HG02759 (cell line): ENCODE results near the gene MTHFSD.

Experiments
- ATAC-seq: cut with Tn5 transposase; IDR thresholded peaks from one replicate; pipeline ENCODE4 v1.9.1; 2021; ENCODE audit warnings: mild to moderate bottlenecking, moderate library complexity; ENCODE audit not compliant: unreplicated experiment

The MTHFSD gene

DNA sequence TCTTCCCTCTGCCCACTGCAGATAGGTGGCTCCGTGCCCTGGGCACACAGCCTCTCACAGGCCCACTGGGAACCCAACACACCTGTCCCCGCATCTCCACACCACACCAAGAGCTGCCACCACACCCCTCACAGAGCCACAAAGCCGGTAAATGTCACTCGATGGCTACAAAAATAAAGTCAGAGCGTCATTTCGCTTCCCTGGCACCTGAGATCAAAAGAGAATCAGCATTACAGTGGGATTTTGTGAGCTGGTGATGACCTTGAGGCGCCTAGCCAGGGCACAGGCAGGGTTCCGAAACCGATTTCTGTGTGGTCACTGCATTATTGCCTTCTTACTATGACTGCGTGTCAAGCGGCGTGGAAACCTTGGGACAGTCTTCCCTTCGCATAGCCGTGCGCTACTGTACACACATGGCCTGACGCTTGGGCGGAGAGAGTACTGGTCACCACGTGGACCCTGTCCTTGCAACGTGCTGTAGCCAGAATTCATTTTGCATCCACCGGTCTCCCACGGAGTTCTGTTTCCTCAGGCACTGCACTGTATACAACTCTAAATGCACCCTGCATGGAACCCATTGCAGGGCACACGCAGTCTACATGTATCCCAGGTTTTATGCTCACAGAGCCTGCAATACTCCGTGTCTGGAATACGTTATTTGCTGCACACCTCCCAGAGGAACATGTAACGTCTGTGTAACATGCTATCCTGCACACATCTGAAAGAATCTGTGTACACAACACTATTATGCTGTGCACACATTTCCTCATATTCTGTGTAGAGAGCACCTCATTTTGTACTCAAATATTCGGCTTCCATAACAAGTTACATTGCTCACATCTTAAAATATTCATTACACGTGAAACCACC is 50.5 kb downstream of the MTHFSD start:
- no peak for ATAC-seq

DNA sequence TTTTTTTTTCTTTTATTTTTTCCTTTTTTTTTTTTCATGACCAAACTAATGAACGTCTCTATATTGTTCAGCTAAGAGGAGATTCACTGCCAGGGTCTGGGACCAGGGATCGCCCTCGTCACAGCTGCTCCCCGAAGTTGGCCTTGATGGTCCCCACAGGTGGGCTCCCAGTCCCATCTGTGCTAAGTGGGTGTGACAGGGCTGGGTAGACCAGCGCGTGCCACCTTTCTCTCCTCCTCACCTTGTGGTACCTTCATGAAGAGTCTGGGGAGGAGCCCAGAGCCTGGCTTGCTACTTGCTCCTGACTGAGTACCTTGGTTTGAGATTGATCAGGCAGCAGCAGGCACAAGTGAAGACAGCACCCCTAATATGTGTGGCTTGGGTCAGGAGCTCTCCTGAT is 51.2 kb downstream of the MTHFSD start:
- no peak for ATAC-seq

DNA sequence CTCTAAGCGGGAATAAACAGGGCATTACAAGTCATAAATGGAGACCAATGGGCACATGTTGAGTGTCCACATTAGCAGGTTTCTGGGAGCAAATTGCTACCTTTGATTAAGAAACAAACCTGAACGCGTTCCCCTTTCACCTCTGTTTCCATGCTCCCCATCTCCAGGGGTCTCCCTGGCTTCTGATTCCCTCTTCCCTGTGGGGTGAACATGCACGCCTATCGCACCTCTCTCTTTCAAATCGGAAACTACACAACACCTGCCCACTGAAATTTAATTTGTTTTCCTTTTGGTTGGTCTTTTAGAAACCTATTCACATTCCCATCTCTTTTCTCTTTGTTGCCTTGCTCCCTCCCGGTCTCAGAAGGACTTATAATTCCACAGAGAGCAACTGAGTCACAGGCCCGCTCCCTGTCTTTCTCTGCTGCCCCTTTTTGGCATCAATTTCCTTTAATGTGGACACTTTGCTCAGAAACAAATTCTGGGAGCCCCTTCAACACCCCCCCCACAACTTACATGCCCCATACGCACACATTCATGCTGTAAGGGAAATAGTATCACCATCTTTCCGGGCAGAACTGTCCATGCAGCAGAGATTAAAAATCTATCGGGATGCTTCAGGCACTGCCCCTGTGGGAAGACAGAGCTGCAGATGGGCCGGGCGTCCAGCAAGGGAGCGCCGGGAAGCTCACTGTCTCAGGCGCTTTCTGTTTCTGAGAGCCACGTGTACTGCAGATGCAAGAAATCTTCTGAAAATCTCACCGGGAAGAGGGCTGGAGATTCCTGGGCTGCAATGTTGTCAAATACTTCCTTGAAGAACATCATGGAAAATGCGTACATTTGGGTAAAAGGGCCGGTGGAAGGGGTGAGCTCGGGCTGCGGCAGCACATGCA is 51.9 kb downstream of the MTHFSD start:
- ATAC-seq, result no peak

DNA sequence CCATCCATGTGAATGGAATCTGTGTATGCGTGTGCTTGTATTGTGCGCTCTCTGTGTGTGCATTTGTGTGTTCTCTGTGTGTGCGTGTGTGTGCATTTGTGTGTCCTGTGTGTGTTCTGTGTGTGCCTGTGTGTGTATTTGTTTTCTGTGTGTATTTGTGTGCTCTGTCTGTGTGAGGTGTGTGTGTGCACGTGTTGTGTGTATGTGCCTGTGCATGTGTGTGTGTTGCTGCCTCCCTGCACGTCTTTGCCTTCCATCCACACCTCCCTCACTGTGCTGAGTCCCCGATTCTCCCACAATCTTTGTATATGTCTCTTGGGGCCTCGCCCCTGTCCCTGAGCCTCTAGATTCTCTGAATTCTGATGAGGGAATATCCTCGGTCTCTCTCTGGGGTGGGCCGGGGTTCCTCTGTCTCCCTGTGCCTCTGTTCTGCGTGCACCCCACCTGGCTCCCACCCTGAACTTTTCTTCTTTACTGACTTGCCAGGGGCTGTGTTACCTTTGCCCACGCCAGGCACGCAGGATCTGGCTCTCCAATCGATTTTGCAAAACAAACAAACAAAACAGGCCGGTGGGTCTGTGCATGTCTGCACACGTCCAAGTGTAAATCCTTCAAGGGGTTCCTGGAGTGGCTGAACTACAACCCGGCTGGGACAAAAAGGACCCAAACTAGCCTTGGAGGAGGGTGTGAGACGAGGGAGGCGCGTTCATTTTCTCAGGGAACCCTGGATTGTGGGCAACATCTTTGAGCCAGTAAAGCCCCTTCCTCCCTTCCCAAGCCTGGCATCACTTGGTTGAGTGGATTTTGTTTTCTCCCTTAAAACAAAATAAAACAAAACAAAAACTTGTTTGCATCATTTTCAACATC is 52.8 kb downstream of the MTHFSD start:
- no peak for ATAC-seq

DNA sequence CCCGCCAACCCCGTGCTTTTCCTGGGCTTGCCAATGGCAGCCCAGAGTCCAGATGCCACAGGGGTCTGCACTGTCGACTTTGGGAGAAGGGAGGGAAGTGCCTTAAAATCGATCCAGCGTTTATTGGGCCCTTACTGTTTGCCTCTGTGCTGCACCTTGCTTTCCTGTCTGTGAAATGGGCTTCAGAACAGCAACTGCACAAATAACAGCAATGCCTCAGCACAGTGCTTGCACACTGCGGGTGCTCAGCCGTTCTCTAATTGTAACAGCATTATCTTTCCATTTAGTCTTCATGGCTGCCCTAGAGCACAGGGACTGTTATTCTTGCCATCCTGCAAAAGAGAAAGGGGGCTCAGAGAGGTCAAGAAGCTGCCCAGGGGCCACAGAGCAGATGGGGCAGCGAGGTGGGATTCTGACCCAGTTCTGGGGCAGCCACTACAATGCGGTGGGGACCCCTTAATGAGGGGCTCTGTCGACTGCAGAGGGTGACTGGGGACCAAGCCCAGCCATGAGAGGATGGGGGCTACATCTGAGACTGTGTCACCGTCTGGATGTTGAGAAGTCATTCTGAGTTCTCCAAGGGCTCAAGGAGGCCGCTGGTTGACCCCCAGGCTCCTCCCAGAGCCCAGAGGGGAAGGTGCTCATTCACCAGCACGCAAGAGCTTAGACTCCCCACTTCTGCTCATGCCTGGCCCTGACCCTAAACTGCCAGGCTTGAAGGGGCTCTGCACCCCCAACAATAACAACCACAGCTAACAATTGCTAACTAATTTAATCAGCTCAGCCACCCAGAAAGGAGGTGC is 54.1 kb downstream of the MTHFSD start:
- ATAC-seq, result no peak

DNA sequence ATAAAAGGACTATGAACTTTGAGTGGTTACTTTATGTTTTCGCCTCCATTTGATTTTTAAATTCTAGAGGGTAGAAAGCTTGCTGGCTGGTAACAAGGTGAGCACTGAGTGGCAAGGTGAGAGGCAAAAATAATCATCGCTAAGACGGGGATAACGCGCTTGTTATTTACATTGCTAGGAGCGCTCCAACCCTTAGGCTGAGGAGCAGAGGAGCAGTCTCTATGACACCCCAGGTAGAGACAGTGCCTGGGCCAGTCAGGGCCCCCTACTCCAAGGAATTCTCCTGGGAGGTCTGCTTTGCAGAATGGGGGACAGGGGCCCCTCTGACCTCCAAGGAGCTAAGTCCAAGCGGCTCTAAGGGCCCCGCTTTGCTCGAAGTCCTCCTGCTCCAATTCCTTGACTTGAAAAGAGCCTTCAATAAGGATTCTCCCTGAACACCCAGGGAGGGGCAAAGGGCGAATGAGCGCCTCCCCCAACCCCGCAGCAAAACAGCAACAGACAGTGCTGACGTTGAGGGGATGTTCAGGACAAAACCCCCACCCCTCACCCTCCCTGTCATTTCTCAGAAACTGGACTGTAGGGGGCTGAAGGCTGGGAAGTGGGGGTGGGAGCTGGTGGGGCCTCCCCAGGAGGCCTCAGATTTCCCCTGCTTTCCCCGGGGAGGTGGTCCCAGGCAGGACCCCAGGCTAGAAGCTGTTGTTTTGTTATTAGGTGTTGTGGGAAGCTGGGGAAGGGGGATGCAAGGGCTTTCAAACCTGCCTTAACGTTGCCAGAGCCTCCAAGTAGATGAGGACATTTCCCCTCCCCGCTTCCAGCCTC is 54.9 kb downstream of the MTHFSD start:
- ATAC-seq, result no peak

DNA sequence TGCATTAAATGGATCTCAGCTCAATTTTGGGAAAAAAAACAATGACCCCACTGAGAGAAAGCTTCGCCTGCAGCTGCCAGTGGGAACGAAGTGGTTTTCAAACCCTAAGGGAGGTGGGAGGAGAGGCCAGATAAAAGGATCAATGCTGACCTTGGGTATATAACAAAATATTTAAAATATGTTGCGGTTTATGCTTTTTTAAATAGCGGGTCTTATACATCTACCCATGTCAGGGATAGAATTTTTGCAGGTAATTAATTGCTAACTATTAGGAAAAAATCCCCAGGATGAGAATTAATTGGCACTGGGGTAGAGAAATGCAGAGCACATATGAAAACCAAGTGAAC is 55.6 kb downstream of the MTHFSD start:
- no peak for ATAC-seq

DNA sequence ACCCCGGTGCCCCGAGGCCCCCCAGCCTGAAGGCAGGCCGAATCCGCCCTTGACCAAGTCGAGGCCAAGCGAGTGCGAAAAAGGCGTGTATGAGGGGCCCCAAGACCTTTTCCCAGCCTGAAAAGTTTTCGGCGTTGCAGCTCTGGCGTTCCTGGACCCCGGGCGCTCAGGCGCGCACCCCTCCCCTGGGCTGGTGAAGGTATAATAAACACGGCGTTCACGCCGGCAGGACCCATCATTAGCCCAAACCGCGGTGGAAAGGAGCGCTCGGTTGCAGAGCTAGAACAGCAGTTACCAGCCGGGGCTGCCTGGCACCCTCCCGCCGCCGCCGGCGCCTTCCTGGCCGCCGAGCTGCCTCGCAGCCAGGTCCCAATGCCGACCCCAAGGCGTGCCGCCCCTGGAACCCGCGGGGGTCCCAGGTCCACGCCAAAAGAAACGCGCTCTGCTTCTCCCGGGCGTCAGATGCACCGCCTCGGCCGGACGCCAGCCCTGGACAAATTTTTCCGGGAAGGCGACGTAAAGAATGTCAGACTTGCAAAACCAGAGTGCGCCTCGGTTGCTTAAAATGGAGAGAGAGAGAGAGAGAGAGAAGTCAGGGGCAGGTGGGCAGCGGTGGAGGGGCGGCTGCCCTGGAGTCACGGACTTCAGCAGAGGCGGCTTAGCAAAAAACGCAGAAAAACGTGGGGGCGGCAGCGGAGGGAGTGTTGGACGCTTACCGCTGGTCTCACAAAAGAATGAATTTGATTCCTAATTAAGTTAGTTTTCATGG is 56.2 kb downstream of the MTHFSD start:
- no peak for ATAC-seq

DNA sequence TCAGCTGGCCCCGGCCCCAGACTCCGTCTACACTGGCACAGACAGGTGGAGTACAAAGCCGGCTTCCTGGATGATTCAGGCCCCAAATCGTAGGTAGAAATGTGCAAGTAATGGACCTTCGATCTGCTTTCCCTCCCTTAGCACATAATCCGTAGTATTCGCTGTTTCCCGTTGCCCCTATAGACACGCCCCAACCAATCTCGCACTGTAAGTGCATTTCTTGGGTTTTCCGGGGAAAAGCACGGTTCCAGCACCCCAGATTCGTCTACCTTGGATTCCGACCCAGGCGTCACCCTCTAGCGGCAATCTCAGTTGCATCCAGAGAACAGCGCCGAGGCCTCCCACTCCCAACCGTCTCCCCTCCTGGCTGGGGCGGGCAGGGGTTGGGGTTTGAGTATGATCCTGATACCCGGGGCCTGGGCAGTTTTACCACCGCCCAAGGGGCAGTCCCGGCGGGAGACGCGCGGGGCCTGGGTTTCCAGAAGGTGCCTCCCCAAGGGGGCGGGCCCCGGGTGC is 56.8 kb downstream of the MTHFSD start:
- no peak for ATAC-seq

DNA sequence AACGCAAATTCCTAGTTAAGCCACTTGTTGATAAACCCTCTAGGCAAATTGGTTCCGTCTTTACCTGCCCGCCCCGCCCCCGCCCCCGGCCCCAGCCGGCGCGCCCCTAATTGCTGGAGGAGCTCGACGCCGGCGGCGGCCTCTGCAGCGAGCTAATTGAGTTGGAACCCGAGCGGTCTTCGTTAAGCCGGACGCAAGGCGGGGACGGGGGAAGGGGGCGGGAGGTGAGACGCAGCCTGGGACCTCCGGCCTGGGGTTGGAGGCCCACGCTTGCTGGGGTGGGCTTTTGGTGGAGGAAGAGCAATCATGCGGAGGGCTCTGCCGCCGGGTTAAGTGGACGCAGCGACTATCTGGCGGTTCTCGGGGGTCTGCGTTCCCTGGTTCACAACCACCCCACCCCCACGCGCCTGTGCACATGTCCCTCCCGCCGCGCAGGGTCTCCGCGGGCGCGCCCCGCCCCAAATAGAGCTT is 57.4 kb downstream of the MTHFSD start:
- ATAC-seq, result no peak

DNA sequence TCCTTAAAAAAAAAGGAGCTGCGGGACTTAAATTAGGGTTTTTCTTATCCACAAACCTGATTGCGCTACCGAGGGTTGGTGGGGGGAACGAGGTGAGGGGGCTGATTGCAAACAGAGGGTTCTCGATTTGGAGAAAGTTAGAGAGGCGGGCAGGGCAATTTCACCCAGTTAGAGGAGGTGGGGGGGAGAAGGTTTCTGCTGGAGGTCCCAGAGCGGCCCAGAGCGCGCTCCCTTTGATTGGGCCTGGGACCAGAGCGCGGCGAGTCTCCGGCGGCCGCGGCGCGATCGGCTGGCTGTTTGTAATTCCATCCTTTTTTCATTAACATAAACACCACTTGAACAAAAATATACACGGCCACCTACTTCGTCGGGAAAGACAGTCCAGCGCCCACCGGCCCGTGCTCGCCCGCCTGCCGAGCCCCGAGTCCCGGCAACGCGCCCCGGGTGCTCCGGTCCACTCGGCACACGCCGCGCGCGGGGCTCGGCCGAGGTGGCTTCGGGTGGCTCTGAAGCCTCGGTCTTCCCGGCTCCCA is 58.0 kb downstream of the MTHFSD start:
- ATAC-seq, result no peak

DNA sequence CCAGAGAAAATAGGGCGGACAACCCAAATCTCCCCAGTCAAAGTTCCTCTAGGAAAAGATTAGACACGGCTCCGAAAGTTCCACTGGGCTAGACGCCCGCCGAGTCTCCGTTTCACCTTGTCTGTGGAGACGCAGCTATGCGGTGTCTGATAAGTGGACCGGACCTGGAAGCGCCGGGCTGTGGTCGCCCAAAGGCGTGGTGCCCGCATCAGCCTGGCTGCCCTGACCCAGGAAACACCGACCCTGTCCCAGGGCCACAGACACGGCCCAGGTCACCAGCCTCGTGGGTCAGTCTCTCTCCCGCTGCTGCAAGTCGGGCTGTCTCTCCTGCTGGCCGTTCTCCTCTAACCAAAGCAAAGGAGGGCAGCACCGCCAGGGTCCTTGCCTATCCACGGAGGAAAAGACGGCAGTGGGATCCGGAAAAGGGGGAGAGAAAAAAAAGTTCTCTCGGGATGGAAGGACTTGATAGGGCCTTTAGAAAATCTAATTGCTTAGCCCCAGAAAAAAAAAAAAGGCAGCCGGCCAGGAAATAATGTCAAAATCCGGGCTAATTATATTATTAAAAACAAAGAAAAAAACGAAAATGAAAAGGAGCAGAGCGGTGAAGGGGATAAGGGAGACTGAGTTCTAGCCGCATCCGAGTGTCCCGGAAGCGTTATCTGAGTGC is 58.6 kb downstream of the MTHFSD start:
- no peak for ATAC-seq

DNA sequence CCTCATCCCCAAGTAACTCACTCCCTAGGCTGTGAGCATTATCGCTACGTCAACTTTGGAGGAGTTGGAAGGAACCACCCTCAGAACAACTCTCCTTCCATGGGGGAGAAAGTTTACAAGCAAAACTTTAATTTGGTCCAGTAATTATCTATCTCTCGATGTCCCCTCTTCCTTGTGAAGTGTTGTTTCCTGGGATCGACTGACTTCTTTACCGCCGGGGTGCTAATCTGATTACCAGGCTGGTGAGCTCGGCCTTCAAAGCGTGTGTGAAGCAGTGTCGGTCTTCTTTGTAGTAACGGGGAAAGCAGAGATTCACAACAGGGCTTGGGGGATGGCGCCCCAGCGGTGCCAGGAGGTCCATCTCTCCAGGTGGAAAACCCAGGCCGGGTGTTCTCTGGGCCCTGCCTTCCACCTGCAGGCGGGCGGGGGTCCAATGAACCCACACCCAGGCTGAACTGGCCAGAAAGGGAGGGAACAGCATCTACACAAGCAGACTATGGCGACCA is 59.2 kb downstream of the MTHFSD start:
- ATAC-seq, result no peak

DNA sequence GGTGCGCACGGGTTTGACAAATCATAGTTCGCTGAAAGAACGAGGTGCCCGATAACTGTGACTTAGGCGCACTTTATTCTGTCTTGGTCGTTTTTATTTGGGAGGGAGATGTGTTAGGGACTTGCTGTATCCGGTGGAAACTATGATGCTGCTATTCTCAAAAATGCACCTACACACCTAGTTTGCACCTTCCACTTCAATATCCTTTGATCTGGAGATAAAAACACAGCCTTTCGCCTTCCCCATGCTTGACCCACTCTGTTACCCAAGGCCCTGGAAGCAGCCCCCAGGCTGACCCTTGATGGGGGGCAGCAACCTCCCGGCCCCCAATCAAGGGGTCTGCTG is 59.7 kb downstream of the MTHFSD start:
- no peak for ATAC-seq

DNA sequence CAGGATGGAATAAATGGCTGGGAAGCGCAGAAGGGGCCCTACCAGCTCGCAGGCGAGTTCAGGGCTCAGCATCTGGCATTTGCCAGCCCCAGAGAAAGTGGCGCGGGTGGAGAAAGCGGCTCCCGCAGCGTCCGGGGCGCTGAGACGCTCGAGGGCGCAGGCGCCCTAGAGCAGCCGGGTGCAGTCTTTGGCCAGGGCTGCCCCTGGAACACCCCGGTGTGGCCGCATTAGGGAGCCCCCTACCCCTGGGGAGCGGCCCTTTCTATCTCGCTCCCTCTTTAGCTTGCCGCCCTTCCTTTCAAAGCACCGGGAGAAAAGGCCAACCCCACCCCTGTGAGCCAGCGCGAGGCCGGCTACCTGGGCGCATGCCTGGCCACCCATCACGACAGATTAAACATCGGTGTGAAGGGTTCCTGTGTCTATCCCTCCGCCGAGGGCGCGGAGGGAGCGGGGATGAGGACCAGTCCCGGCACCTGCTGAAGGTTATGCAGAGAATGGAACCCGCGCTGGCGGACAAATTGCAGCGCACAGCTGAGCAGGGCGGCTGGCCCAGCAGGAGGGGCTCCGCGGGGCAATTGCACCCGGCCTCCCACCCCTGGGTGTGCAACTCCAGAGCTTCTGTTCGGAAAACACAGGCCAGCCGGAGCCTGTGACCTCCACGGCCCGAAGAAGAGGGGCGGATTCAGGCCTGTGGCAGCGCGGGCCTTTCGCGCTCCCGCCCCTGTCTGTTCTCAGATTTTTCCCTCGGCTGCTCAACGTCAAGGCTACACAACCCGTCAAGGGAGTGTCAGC is 60.3 kb downstream of the MTHFSD start:
- no peak for ATAC-seq

DNA sequence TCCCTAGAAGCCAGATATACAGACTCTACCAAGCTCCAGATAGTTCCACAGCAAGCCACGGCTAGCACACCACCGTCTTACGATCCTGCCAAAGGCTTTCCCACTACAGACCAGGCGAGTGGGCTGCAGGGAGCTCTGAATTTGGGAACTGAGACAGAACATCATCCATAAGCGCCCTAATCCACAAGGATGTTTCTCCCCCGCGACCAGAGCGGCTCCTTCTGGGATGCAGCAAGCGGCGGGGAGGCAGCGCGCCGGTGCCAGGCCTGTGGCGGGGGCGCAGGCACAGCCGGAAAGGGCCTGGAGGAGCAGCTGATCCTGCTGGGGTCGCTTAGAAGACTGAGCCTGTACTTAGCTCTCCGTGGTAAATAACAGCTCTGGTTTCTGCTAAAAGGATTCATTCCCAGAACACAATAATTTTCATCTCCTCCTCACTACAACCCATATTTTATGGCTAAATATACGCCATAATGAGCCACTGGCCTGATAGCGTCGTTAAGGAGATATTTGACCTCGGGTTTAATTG is 60.9 kb downstream of the MTHFSD start:
- ATAC-seq, result no peak
